NCI-H524 treated with DMSO at 0.1 percent for 48 hours (cell line): Measurements from ENCODE around the gene ANKRD13D.
A peak's percentile ranks its signal among the peaks of the same experiment; 100 is the strongest.

Experiments
- DNase-seq: peaks from one replicate; lab custom pipeline; 2025; lab: John Stamatoyannopoulos, UW

The ANKRD13D gene

GRCh38 chr11:67289226-67289650, at the start of gene ANKRD13D:
ANKRD13D (plus strand) TSS chr11:67289303; CDS start chr11:67289461, 158 bp downstream.
- DNase-seq = no peak

- DNase-seq = peak; percentile 90
Measured at GRCh38 chr11:67239783-67240575, 49.1 kb upstream of the ANKRD13D start.

- DNase-seq = no peak
Measured at GRCh38 chr11:67240576-67241389, 48.3 kb upstream of the ANKRD13D start.

- no peak for DNase-seq
Measured at GRCh38 chr11:67242548-67242947, 46.6 kb upstream of the ANKRD13D start.

- DNase-seq = no peak
Measured at GRCh38 chr11:67243051-67243450, 46.1 kb upstream of the ANKRD13D start.

GRCh38 chr11:67245046-67245445, 44.1 kb upstream of the ANKRD13D start:
- DNase-seq = no peak

- DNase-seq = no peak
Measured at GRCh38 chr11:67247946-67248550, 41.1 kb upstream of the ANKRD13D start.

- no peak for DNase-seq
Measured at GRCh38 chr11:67248653-67249052, 40.5 kb upstream of the ANKRD13D start.

GRCh38 chr11:67250059-67251043, 38.8 kb upstream of the ANKRD13D start:
- no peak for DNase-seq

GRCh38 chr11:67251841-67252240, 37.3 kb upstream of the ANKRD13D start:
- DNase-seq = no peak

GRCh38 chr11:67252831-67253239, 36.3 kb upstream of the ANKRD13D start:
- no peak for DNase-seq

GRCh38 chr11:67253872-67254624, 35.1 kb upstream of the ANKRD13D start:
- no peak for DNase-seq

- no peak for DNase-seq
Measured at GRCh38 chr11:67254798-67255197, 34.3 kb upstream of the ANKRD13D start.

GRCh38 chr11:67255353-67255752, 33.8 kb upstream of the ANKRD13D start:
- DNase-seq = no peak

GRCh38 chr11:67255864-67256263, 33.2 kb upstream of the ANKRD13D start:
- DNase-seq = no peak

GRCh38 chr11:67256477-67257135, 32.5 kb upstream of the ANKRD13D start:
- DNase-seq = no peak

- DNase-seq = no peak
Measured at GRCh38 chr11:67260406-67260805, 28.7 kb upstream of the ANKRD13D start.

- DNase-seq = peak; percentile 9
Measured at GRCh38 chr11:67260885-67261639, 28.0 kb upstream of the ANKRD13D start.

- DNase-seq = no peak
Measured at GRCh38 chr11:67261640-67261945, 27.5 kb upstream of the ANKRD13D start.
